ENCODE data around the gene ARID1B.

GRCh38 chr6:156993713-156994112 lies 216.5 kb downstream of the ARID1B start:
- TF ChIP-seq CTCF (conservative IDR thresholded peaks at IDR 0.05) (no peak), EZH2 (IDR thresholded peaks at IDR 0.05; ENCODE audit: low read depth) (no peak)

Data from PC-9 (cell line).